T-helper 1 cell (primary cell): ENCODE results near the gene PGBD5.
A peak's percentile ranks its signal among the peaks of the same experiment; 100 is the strongest.

ENCODE experiments used
- DNase-seq, 5 donors: peaks; one replicate each; pipeline ENCODE4 v3.0.0-alpha.2; 2012 to 2020

Gene PGBD5

DNA sequence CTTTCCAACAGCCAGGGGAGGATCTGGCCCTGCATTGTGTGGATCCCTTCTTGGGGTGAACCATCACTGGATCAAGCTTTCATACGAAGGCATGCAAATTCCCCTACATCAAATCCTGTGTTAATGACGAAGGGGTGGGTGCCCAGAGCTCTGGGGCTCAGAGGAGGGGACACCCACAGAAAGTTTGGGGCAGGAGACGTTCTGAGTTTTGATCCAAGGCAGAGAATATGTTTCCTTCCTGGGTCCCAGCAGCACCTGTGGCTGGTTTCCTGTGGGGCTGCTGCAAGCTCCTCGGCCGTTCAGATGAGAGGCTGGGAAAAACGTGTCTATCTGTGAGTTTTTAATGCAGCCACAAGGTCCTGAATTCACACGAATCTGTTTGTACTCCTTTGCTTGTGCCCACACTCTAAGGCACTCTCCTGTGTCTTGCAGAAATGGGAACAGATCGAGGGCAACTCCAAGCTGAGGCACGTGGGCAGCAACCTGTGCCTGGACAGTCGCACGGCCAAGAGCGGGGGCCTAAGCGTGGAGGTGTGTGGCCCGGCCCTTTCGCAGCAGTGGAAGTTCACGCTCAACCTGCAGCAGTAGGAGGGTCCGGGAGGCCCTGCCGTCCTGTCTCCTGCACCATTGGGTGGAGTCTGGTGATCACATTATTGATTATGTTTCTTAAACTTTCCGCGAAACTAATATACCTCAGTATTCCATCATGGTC lies 147.1 kb downstream of the PGBD5 start:
- no peak for DNase-seq

DNA sequence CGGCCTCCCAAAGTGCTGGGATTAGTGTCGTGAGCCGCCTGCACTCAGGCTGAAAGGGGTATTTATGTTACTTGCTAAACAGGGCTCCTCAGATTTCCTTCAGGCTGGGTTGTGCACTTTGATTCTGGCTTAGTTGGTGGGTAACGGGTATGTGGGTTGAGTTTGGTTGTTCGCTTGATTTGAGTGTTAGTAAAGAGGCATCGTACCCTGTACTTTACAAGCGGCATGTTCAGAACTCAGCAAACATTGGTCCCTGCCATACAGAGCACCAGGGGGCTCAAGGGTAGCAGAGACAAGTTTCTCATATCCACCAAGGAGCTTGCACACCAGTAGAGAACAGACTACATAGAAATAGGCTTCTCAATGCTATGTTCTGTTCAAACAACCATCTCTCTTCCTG lies 147.8 kb downstream of the PGBD5 start:
- DNase-seq: no peak

DNA sequence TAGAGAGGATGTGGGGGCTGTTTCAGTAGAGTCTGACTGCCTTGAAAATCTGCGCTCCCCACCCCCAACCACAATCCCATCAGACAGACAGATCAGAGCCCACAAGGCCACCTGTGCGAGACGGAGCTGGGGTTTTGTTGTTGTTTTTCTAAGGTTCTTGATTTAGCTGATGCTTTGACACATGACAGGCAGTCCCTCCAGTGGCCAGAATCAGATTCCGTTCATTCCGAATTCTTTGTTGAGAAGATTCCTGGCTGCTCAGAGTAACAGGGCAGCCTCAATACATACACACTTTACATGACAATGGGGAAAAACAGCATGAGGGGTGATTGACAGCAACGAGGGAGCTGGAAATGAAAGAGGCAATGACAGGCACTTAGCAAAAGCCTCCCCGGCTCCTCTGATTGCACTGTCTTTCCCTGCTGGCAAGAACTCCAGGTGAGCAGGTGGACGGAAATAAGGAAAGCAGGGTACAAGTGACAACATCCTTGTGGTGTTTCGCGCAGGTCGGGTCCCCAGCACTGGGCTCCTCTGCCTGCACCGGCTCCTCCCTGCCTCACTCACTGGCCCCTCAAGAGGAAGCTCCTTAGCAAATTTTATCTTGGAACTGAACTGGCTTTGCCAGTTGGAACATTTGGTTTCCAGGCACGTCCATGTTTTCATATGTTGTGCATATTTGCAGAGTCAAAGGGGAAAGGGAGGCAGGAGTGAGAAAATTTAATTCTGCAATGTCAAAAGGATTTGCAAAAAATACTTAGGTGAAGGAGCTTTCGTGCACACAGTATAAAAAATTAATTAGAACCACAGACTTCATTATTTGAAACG lies 148.7 kb downstream of the PGBD5 start:
- DNase-seq: no peak

DNA sequence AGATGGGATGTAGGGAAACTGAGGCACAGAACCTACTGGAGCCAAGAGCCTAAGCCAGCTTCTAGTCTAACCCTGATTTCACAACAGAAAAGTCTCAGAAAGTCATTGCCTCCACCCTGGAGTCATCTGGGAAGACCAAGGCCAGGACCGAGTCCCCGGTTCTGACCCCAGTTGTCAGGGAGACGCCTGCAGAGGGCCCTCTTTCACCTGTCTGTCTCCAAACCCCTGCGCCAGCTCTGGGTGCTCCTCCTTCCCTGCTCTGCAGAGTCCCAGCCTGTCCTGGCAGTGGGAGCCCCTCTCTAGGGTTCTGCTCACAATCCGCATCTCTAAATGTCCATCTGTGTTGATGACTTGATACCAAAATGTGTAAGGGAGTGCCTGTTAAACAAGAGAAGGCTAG lies 149.7 kb downstream of the PGBD5 start:
- DNase-seq: no peak

DNA sequence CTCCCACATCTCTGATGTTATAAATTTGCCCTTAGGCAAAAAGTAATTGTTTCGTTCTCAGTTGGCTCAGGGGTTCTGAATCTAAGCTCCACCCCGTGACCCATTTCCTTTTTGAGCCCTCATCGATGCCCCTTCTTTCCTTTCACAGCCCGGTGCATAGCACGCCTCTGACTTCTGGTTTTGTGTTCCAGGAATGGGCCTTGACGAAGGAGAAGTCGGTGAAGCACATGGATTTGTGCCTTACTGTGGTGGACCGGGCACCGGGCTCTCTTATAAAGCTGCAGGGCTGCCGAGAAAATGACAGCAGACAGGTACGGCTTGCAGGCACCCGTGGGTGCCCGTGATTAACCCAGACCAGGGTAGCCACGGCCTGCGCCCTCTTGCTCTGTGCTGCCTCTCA lies 151.9 kb downstream of the PGBD5 start:
- peak in 1 of 5 donors; percentile 11 for DNase-seq

DNA sequence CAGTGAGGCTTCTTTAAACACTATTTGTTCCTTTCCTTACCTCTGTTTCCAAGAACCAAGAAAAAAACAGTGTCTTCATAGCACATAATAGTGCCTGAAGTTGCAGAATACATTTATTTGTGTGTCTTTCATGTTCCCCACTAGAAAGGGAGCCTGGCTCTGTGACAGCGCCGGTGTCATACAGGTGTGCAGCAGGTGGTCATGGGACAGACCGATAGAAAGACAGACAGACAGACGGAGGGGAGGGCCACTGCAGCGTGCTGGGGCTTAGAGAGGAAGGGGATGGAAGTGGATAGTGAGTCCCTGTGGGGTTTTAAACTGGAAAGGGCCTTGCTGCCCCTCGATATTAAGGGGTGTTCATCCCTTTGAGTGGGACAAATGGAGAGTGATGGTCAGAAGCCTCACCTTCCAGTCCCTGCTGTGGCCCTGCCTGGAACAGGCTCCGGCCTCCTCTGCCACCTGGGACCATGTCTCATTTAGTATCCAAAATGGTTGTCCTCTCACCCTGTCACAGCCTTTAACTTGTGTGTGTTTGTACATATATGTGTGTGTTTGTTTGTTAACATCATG lies 152.9 kb downstream of the PGBD5 start:
- no peak for DNase-seq

DNA sequence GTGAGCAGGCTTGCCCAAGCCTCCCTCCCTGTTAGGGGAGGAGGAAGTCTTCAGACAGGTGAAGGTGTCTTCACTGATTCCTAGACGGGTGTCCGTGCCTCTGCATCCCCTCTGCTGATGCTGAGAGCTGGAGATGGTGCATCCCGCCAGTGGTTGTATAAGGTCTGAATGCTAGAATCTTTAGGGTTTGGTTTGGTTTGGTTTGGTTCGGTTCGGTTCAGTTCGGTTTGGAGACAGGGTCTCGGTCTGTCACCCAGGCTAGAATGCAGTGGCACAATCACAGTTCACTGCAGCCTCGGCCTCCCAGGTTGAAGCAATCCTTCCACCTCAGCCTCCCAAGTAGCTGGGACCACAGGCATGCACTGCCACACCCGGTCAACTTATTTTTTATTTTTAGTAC lies 153.6 kb downstream of the PGBD5 start:
- no peak for DNase-seq

DNA sequence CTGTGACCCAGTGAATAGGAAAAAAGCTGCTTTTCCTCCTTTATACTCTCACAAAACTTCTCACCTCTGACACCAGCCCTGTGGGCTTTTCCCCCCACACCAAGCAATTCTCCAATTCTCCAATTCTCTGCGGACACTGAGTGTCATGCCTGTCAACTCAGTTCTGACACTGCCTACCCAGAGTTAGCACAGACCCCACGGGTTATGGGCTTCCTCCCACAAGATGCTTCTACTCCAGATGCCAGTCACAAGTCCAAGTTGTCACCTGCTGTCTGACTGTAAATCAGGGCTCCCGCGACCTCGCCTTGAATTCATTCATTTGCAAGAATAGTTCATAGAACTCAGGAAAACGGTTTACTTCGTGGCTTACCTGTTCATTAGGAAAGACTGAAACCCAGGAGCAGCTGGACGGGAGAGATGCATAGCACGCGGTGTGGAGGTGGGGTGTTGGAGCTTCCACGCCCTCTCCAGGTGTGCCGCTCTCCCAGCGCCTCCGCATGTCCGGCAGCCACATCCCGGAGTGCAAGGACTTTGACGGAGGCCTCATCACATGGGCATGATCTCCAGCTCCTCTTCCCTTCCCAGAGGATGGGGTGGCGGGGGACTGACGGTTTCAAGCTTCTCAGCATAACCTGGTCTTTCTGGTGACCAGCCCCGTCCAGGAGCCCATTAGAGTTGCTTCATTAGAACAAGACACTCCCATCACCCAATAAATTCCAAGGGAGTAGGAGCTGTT lies 154.7 kb downstream of the PGBD5 start:
- no peak for DNase-seq

DNA sequence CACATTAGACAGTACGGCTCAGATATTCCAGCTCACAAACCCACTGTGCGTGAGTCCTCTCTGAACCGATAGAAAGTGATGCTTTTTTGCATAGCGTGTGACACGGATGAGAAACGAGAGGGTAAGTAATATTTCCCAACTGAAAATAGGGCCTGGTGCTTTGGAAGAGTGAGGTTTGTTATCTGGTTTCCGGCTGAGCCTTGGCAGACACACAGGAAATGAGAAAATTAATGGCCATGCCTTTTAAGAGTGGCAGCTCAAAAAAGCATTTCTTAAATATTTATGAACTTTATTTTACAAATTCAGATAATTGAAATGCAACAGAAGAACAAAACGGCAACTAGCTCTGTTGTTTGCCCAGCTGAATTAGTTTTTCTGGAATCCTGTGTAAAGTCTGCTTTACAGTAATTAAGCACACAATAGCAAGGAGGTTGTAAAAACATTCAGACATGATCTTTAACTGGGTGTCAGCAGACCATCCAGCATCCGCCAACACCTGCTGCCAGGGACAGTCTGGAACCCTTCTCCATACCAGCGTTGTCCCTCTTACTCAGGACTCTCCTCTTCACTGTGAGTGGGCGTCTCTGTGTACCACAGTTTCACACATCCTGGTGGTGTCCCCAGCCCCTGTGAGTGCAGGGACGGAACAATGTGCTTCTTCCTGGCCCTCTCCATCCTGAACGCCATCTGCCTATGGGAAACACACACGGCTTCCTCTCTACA lies 155.4 kb downstream of the PGBD5 start:
- peak in 1 of 5 donors; percentile 49 for DNase-seq

DNA sequence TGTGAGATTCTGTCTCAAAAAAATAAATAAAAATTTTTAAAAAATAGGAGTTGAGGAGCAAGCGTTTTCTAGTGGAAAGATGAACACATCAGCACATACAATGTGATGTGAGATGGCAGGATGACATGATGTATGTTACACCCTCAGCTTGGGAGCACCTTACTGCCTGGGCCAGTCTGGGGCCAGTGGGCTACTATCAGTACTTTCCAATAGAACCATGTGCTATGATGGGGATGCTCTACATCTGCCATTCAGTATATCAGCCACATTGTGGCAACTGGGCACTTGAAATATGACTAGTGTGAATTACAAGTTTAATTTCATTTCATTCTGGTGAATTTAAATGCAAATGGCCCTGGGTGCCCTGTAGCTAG lies 156.0 kb downstream of the PGBD5 start:
- DNase-seq: no peak

DNA sequence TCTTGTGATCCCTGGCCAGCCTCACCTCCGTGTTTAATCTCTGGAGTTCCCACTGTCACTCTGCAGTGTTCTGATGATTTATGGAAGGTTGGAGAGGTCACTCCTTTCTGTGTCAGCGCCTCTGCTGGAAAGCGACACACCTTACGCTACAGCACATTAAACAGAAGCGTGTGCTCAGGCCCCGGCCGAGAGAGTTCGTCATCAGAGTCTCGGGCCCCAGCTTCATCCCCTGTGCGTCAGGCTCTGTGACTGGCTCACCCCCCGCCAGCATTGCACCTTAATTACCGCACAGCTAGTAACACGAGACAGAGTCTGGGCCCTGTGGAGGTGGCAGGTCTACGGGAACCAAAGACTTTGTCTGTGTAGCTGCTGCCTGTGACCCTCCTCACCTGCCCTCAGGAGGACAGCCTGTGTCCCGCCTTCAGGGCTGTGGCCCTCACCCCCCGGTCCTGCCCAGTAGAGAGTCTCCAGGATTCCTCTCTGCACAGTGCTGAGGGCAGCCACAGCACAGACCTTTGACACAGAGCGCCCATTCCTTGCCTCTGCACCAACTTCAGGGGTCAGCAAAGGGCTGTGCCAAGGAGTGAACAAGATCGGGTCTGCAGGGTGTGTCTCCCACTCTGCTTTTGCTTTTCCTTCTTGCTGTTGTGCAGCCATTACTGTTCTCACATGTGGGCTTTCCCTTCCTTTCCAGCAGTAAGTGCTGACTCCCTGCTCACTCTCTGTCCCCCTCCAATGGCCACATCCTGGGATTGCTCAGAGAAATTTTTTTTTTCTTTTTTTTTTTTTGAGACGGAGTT lies 157.6 kb downstream of the PGBD5 start:
- no peak for DNase-seq

DNA sequence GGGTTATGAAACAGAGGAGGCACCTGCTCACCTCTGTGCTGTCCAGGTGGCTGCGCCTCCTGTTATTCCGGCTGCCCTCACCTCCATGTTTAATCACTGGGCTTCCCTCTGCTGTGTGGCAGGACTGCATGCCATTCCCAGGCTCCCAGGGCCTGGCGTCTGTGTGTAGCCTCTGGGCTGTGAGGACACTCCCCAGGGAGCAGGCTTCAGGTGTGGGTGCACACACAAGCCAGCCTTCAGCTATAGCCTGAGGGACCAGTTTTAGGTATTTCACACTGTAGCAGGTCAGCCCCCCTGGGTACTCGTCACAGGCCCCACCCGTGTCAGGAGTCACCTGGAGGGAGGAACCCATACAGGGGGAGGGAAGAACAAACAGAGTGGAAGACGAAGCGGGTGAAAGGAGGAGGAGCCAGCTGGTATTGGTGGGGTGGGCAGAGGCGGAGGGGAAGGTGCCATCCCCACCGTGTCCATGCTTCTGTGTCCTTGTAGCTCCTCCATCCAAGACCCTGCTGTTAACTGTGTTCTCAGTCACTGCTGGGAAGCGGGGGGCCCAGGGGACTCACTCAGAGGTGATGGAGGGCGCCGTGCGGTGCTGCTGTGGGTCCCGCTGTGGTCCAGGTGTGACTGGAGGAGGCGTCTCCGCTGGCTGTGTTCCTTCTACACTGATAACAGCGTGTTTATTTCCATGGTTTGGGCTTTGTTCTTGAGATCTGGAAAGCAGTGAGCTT lies 158.6 kb downstream of the PGBD5 start:
- no peak for DNase-seq

DNA sequence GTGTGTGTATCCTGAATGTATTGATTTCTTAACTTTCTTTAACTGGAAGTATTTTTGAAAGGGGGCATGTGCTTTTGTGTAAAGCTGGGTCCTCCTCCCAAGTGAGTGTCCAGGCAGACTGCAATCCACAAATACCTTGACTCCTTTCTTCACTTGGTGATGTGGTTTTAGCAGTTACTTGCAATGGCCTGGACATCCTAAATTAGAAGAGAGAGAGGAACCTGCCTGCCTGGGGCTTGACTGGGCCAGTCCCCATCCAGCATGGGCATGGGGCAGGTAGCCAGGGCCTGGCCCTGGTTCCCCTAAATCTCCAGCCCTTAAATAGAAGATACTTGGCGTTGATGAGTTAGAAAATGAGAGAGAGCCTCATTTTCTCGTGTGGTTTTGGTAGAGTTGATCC lies 159.7 kb downstream of the PGBD5 start:
- DNase-seq: no peak

DNA sequence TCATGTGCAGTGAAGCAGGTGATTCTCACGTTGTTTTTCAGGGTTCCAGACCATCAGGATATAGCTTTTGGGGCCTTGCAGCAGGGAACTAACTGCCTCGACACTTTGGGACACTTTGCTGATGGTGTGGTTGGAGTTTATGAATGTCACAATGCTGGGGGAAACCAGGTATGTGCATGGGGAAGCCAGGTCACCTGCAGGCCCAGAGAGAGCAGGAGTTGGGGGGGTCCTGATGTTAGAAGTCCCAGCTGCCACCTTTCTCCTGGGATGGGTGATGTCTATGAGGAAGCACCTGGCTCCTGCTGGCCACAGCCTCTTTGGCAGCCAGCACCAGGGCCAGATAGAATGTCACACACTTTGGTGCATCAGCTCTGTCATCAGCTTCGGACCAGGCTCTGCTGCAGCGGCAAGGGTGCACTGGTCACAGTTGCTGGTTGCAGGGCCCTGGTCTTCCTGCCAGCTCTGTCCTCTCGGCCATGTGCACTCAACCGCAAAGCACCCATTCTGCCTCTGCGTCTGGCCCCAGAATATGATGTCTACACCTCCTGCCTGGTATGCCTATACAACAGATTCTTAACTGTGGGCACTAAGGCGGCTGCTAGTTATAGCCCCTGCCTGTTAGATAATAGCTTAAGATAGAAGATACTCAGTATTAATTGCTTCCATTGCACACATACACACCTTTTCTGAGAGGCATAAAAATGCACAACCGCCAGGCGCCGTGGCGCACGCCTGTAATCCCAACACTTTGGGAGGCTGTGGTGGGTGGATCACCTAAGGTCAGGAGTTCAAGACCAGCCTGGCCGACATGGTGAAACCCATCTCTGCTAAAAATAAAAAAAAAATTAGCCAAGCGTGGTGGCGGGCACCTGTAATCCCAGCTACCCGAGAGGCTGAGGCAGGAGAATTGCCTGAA lies 160.7 kb downstream of the PGBD5 start:
- DNase-seq: no peak
